PC-9 (cell line): Measurements from ENCODE around the gene KIAA1217. TPM values are rescaled to one million over a fixed set of nuclear protein-coding genes. Genes with fewer than 3 reads are reported as not detected.
A peak's percentile ranks its signal among the peaks of the same experiment; 100 is the strongest.

Source experiments
- BruUV-seq: library from RNA; stranded (reverse); fragments of 400-500 nt; replicated peaks from 2 replicates; lab custom pipeline; 2021; lab: Mats Ljungman, UMichigan
- CTCF ChIA-PET: fragments of 300-600 bp; sonication (Branson Sonifier 250); formaldehyde crosslinking; loops from one replicate; lab custom pipeline; 2022; ENCODE audit warnings: antibody characterized with exemption; lab: Charles Lee
- POLR2A ChIA-PET: fragments of 300-600 bp; sonication (Branson Sonifier 250); formaldehyde crosslinking; loops from one replicate; lab custom pipeline; 2022; ENCODE audit warnings: antibody characterized with exemption; ENCODE audit not compliant: unreplicated experiment; lab: Charles Lee
- DNase-seq, 2 experiments: peaks; one replicate each; pipeline versions ENCODE4 v3.0.0 to v3.0.0-alpha.2; 2015 to 2022; ENCODE audit warnings: mixed read lengths in 1 of 2
- H2AFZ ChIP-seq: fragments of 200-600 bp; sonication (generic); 2 replicates; pipeline ENCODE4 v1.8.1; 2017; ENCODE audit warnings: antibody characterized with exemption
- H3F3A ChIP-seq: fragments of 200-600 bp; sonication (generic); 2 replicates; pipeline ENCODE4 v1.8.1; 2017; ENCODE audit warnings: antibody characterized with exemption, mild to moderate bottlenecking, low read depth; ENCODE audit not compliant: insufficient read depth
- H3K27ac ChIP-seq: fragments of 200-600 bp; sonication (generic); 2 replicates; pipeline ENCODE4 v1.6.1; 2016; ENCODE audit warnings: mixed run types
- H3K27me3 ChIP-seq: fragments of 200-600 bp; sonication (generic); 2 replicates; pipeline ENCODE4 v1.6.1; 2016; ENCODE audit warnings: low read depth, mixed run types; ENCODE audit not compliant: insufficient read depth
- H3K36me3 ChIP-seq: fragments of 200-600 bp; sonication (generic); 2 replicates; pipeline ENCODE4 v1.6.1; 2016; ENCODE audit warnings: low read depth, mixed run types
- H3K4me1 ChIP-seq: fragments of 200-600 bp; sonication (generic); replicated peaks from 2 replicates; pipeline ENCODE4 v1.6.1; 2016; ENCODE audit warnings: mixed run types; ENCODE audit not compliant: insufficient read depth
- H3K4me2 ChIP-seq: fragments of 200-600 bp; sonication (generic); 2 replicates; pipeline ENCODE4 v1.6.1; 2017; ENCODE audit warnings: mixed run types
- H3K4me3 ChIP-seq: fragments of 200-600 bp; sonication (generic); 2 replicates; pipeline ENCODE4 v1.6.1; 2016; ENCODE audit warnings: mixed run types
- H3K79me2 ChIP-seq: fragments of 200-600 bp; sonication (generic); 2 replicates; pipeline ENCODE4 v1.6.1; 2017; ENCODE audit warnings: low read depth, mixed run types
- H3K9me2 ChIP-seq: fragments of 200-600 bp; sonication (generic); 2 replicates; pipeline ENCODE4 v1.8.1; 2017; ENCODE audit warnings: mild to moderate bottlenecking; ENCODE audit not compliant: insufficient read depth
- H3K9me3 ChIP-seq: fragments of 200-600 bp; sonication (generic); 2 replicates; pipeline ENCODE4 v1.8.1; 2016; ENCODE audit warnings: low read depth; ENCODE audit not compliant: insufficient read depth
- H4K20me1 ChIP-seq: fragments of 200-600 bp; sonication (generic); 2 replicates; pipeline ENCODE4 v1.8.1; 2017; ENCODE audit not compliant: insufficient read depth
- EZH2 ChIP-seq: fragments of 200-600 bp; sonication (generic); IDR thresholded peaks from 2 replicates; pipeline ENCODE4 v1.8.0; 2017; ENCODE audit warnings: antibody characterized with exemption, low read depth
- intact Hi-C: fragments of 100-400 bp; cut with micrococcal nuclease; formaldehyde crosslinking; loops from one replicate; pipeline ENCODE4 v1.10.0; 2022; ENCODE audit not compliant: unreplicated experiment
- total RNA-seq: library from RNA; stranded (reverse); gene quantifications from 2 replicates; pipeline ENCODE4 v1.2.3, GENCODE V29; 2021
- TF ChIP-seq, protein P1 (sequence below): fragments of 200-600 bp; sonication (generic); conservative IDR thresholded peaks from 2 replicates; pipeline ENCODE4 v1.6.1; 2017; ENCODE audit warnings: mixed run types, antibody characterized with exemption, mild to moderate bottlenecking, moderate library complexity

KIAA1217 gene
- total RNA-seq, 1 experiment from 2014 or later, result 41.1 TPM

- CTCF ChIA-PET, result no interaction called here
- no peaks in the 10 kb centered on the region for H3K79me2 ChIP-seq
- no peak for DNase-seq
- no peak overlapping the region for H3K27ac ChIP-seq
- no peaks in the 10 kb centered on the region for H3K9me3 ChIP-seq
- no peaks in the 10 kb centered on the region for H4K20me1 ChIP-seq
- H3K4me2 ChIP-seq, result no peak overlapping the region
- H2AFZ ChIP-seq, result no peak overlapping the region
- no TSS peak for BruUV-seq
- H3K4me1 ChIP-seq, result peaks cover 33% of the 10 kb centered on the region
- no peaks in the 10 kb centered on the region for H3K9me2 ChIP-seq
- no peak for TF ChIP-seq EZH2
- TF ChIP-seq, protein P1, sequence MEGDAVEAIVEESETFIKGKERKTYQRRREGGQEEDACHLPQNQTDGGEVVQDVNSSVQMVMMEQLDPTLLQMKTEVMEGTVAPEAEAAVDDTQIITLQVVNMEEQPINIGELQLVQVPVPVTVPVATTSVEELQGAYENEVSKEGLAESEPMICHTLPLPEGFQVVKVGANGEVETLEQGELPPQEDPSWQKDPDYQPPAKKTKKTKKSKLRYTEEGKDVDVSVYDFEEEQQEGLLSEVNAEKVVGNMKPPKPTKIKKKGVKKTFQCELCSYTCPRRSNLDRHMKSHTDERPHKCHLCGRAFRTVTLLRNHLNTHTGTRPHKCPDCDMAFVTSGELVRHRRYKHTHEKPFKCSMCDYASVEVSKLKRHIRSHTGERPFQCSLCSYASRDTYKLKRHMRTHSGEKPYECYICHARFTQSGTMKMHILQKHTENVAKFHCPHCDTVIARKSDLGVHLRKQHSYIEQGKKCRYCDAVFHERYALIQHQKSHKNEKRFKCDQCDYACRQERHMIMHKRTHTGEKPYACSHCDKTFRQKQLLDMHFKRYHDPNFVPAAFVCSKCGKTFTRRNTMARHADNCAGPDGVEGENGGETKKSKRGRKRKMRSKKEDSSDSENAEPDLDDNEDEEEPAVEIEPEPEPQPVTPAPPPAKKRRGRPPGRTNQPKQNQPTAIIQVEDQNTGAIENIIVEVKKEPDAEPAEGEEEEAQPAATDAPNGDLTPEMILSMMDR, result no peak
- intact Hi-C loops, result no loop called here
- no peaks in the 10 kb centered on the region for H3K27me3 ChIP-seq
- POLR2A ChIA-PET, result no interaction called here
- peaks cover 11% of the 10 kb centered on the region; the same call in 1 of the 2 replicates for H3F3A ChIP-seq
- H3K4me3 ChIP-seq, result no peak overlapping the region
- no peaks in the 10 kb centered on the region for H3K36me3 ChIP-seq
Observed at GRCh38 chr10:24247841-24248240, 38.9 kb downstream of the KIAA1217 start.

- Histone ChIP-seq H3K4me1 (peaks cover 40% of the 10 kb centered on the region), H4K20me1 (no peaks in the 10 kb centered on the region), H3K79me2 (no peaks in the 10 kb centered on the region), H3F3A (peaks cover 11% of the 10 kb centered on the region; the same call in 1 of the 2 replicates), H3K27ac (0 out of 2 replicates have a peak overlapping the region, but pooled peaks have one; percentile 17), H3K9me2 (no peaks in the 10 kb centered on the region), H3K9me3 (no peaks in the 10 kb centered on the region), H2AFZ (no peak overlapping the region), H3K36me3 (no peaks in the 10 kb centered on the region), H3K27me3 (no peaks in the 10 kb centered on the region), H3K4me2 (peak overlapping the region; percentile 44), H3K4me3 (no peak overlapping the region)
- intact Hi-C loops, result loop anchor here (2.0 to 10.0 kb wide), 4 partner anchors 42 to 215 kb away; no protein-coding TSS in a partner anchor
- peak in 1 of 2 experiments; percentile 51 for DNase-seq
- POLR2A ChIA-PET, result no interaction called here
- no TSS peak for BruUV-seq
- TF ChIP-seq EZH2, result no peak
- TF ChIP-seq, protein P1, result no peak
- CTCF ChIA-PET, result no interaction called here
Observed at GRCh38 chr10:24249829-24250415, 41.0 kb downstream of the KIAA1217 start.

DNA sequence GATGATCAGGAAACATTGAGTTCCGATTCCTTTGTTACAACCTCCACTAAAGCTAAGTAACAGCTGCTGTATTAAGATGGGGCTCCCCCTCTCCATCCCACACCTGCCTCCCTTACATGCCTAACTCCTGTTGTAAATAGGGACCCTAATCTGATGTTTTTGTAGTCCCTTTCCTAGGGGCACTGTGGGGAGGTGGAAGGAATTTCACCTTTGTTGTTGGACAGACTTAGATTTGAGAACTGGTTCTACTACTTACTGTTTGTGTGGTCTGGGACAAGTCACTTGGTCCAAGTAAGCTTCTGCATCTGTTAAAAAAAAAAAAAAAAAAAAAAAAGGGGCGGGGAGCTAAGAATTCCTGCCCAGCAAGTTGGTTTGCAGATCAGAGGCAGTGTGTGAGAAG, 42.6 kb downstream of the KIAA1217 start:
- no peaks in the 10 kb centered on the region for H4K20me1 ChIP-seq
- peaks cover 11% of the 10 kb centered on the region; the same call in 1 of the 2 replicates for H3F3A ChIP-seq
- no peaks in the 10 kb centered on the region for H3K36me3 ChIP-seq
- CTCF ChIA-PET, result interaction anchor here (0.6 kb wide), 1 partner anchor 48 kb away, joined by 5 read pairs; no protein-coding TSS in a partner anchor
- peaks cover 56% of the 10 kb centered on the region for H3K4me1 ChIP-seq
- H3K27me3 ChIP-seq, result no peaks in the 10 kb centered on the region
- peak overlapping the region; percentile 38; the same call in 1 of the 2 replicates for H3K4me3 ChIP-seq
- no peaks in the 10 kb centered on the region for H3K79me2 ChIP-seq
- peak; percentile 35 to 93 for DNase-seq
- H3K27ac ChIP-seq, result peak overlapping the region; percentile 79
- POLR2A ChIA-PET, result interaction anchor here (0.6 to 0.7 kb wide), 4 partner anchors 12 to 635 kb away, joined by 4 to 10 read pairs (median 4); no protein-coding TSS in a partner anchor
- H3K9me3 ChIP-seq, result no peaks in the 10 kb centered on the region
- TF ChIP-seq, protein P1, result no peak
- TF ChIP-seq EZH2, result no peak
- H2AFZ ChIP-seq, result no peak overlapping the region
- no peaks in the 10 kb centered on the region for H3K9me2 ChIP-seq
- peak overlapping the region; percentile 79 for H3K4me2 ChIP-seq
- intact Hi-C loops, result loop anchor here (2.0 to 10.0 kb wide), 4 partner anchors 41 to 213 kb away; no protein-coding TSS in a partner anchor
- no TSS peak for BruUV-seq
